Stromal cell of bone marrow (primary cell): ENCODE measurements around the gene B3GLCT.
A peak's percentile ranks its signal among the peaks of the same experiment; 100 is the strongest.
"Not testable (repeated sequence)": the region's sequence is repeated elsewhere in the genome, so short reads cannot be mapped to it uniquely, and the experiment has no call there.

Experiments used
- DNase-seq: peaks from one replicate; pipeline ENCODE4 v3.0.0-alpha.2; 2012; ENCODE audit warnings: low read depth

Gene B3GLCT

GRCh38 chr13:31184451-31184850 lies 15.3 kb upstream of the B3GLCT start:
- DNase-seq: no peak

GRCh38 chr13:31184981-31185645 lies 14.7 kb upstream of the B3GLCT start:
- no peak for DNase-seq

- no peak for DNase-seq
Observed at GRCh38 chr13:31191748-31192147, 8.0 kb upstream of the B3GLCT start.

- DNase-seq: no peak
Observed at GRCh38 chr13:31192306-31192705, 7.5 kb upstream of the B3GLCT start.

- no peak for DNase-seq
Observed at GRCh38 chr13:31195616-31196015, 4.2 kb upstream of the B3GLCT start.

GRCh38 chr13:31196992-31197391 lies 2.8 kb upstream of the B3GLCT start:
- DNase-seq: no peak

GRCh38 chr13:31198519-31198918 lies 1.3 kb upstream of the B3GLCT start:
- DNase-seq: no peak

- no peak for DNase-seq
Observed at GRCh38 chr13:31199527-31199848, 287 bp upstream of the B3GLCT start.

- DNase-seq: no peak
Observed at GRCh38 chr13:31200637-31200971, 829 bp downstream of the B3GLCT start.

GRCh38 chr13:31201341-31202031 lies 1.7 kb downstream of the B3GLCT start:
- DNase-seq: peak; percentile 38

- peak; percentile 36 for DNase-seq
Observed at GRCh38 chr13:31204592-31204991, 4.8 kb downstream of the B3GLCT start.

GRCh38 chr13:31207661-31208552 lies 8.1 kb downstream of the B3GLCT start:
- peak; percentile 50 for DNase-seq

- no peak for DNase-seq
Observed at GRCh38 chr13:31208559-31209122, 8.9 kb downstream of the B3GLCT start.

GRCh38 chr13:31209172-31209840 lies 9.5 kb downstream of the B3GLCT start:
- peak; percentile 21 for DNase-seq

GRCh38 chr13:31209841-31210210 lies 10.1 kb downstream of the B3GLCT start:
- no peak for DNase-seq

- no peak for DNase-seq
Observed at GRCh38 chr13:31213651-31214289, 14.0 kb downstream of the B3GLCT start.

GRCh38 chr13:31214435-31214834 lies 14.7 kb downstream of the B3GLCT start:
- DNase-seq: no peak

- not testable (repeated sequence) for DNase-seq
Observed at GRCh38 chr13:31216916-31217315, 17.1 kb downstream of the B3GLCT start.

- no peak for DNase-seq
Observed at GRCh38 chr13:31219909-31220598, 20.3 kb downstream of the B3GLCT start.

- DNase-seq: no peak
Observed at GRCh38 chr13:31221057-31221456, 21.3 kb downstream of the B3GLCT start.

- DNase-seq: no peak
Observed at GRCh38 chr13:31223215-31223614, 23.4 kb downstream of the B3GLCT start.
